Lower lobe of right lung (tissue), 2 donors: Measurements from ENCODE around the gene ELAVL1. TPM values are rescaled to one million over a fixed set of nuclear protein-coding genes. Genes with fewer than 3 reads are reported as not detected.

Experiments used
- ATAC-seq, 2 donors: fragments of 200-7000 bp; cut with Tn5 transposase; one replicate each; pipeline ENCODE4 v1.9.1; 2020 to 2022; ENCODE audit warnings: mild to moderate bottlenecking in 2 of 2, moderate library complexity in 2 of 2
- DNase-seq: peaks from one replicate; pipeline ENCODE4 v3.0.0-alpha.2; 2020
- H3K27ac ChIP-seq: fragments of 200-600 bp; one replicate; pipeline ENCODE4 v1.8.0; 2022
- H3K27me3 ChIP-seq: fragments of 200-600 bp; one replicate; pipeline ENCODE4 v1.8.0; 2022; ENCODE audit warnings: low read depth
- H3K36me3 ChIP-seq: fragments of 200-600 bp; one replicate; pipeline ENCODE4 v1.8.0; 2022; ENCODE audit warnings: mild to moderate bottlenecking
- H3K4me1 ChIP-seq: fragments of 200-600 bp; one replicate; pipeline ENCODE4 v1.8.0; 2022
- H3K4me3 ChIP-seq: fragments of 200-600 bp; one replicate; pipeline ENCODE4 v1.8.0; 2022; ENCODE audit warnings: mild to moderate bottlenecking
- H3K9me3 ChIP-seq: fragments of 200-600 bp; one replicate; pipeline ENCODE4 v1.8.0; 2022
- CTCF ChIP-seq: fragments of 200-600 bp; IDR thresholded peaks from one replicate; pipeline ENCODE4 v1.8.0; 2022; ENCODE audit warnings: antibody characterized with exemption, mild to moderate bottlenecking
- intact Hi-C: fragments of 100-400 bp; cut with DNase I; formaldehyde crosslinking; loops from one replicate; pipeline ENCODE4 v1.11.0; 2022
- total RNA-seq: library from RNA; stranded (reverse); fragmentation: NEBNext Ultra II Directional; extraction: Animal tissue kit (Norgen Biotek cat#: 25700); gene quantifications from one replicate; pipeline ENCODE4 v1.2.1, GENCODE V29; 2021
- donor health status: DM: no; HTN: yes; CAD: no; lungs with severe emphysema.

ELAVL1 gene
- total RNA-seq, 1 donor from 2014 or later: 66.3 TPM

DNA sequence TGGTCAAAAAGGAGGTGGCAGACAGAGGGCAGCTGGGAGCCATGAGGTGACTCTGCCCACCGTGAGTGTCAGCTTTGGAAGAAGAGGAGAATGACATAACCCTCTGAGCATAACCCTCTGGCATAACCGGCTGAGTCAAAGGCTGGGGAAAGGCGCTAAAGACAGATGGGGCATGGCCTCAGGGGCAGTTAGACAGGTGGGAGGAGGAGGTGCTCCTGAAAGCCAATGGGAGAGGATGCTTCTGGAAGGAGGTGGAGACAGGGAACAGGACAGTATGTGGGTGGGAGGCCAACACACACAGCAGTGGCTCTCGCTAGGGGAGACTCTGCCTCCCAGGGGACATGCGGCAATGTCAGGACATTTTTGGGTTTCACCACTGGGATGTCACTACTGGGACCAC, 17.1 kb downstream of the ELAVL1 start:
- intact Hi-C loops: no loop called here
- no peak overlapping the region for H3K4me3 ChIP-seq
- peak; percentile 50 to 78 for ATAC-seq
- no peak for TF ChIP-seq CTCF
- no peak for DNase-seq
- peak overlapping the region; percentile 71 for H3K27ac ChIP-seq
- peaks cover 43% of the 10 kb centered on the region for H3K4me1 ChIP-seq
- no peaks in the 10 kb centered on the region for H3K9me3 ChIP-seq
- peaks cover 75% of the 10 kb centered on the region for H3K36me3 ChIP-seq
- no peaks in the 10 kb centered on the region for H3K27me3 ChIP-seq

DNA sequence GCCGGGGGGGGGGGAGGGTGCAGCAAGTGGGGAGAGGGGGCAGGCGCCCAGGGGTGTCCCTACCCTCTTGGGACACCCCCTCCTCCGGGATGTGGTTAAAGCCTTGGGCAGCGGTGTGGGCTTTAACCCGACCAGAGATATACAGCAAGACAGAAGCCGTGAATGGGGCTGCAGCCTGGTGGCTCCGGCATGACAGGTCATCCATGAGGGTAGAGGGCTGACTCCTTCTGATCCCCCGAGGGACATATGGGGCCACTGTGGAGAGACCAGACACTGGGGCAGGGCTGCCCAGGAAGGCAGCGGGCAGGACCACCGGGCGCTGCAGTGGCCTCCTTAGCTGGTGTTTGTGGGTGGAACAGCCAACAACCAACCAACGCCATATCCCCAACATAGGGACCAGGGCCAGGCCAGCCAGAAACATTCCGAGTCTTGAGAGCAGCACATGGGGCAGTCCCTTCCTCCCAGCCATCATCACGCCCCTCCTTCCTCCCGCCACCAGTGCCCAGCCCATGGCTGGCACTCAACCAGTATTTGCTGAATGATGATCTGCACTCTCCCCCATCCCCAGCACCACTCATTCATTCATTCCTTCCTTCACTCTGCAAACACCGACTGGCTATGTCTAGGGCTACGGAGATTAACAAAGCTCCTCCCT, 18.2 kb downstream of the ELAVL1 start:
- Histone ChIP-seq H3K27me3 (no peaks in the 10 kb centered on the region), H3K4me3 (no peak overlapping the region), H3K4me1 (peaks cover 40% of the 10 kb centered on the region), H3K27ac (no peak overlapping the region), H3K9me3 (no peaks in the 10 kb centered on the region), H3K36me3 (peaks cover 86% of the 10 kb centered on the region)
- no peak for TF ChIP-seq CTCF
- peak; percentile 2 to 5 for ATAC-seq
- no peak for DNase-seq
- intact Hi-C loops: no loop called here

GRCh38 chr19:7986321-7987113, 18.9 kb downstream of the ELAVL1 start:
- TF ChIP-seq CTCF: no peak
- intact Hi-C loops: no loop called here
- ATAC-seq: peak; percentile 37 to 49
- Histone ChIP-seq H3K9me3 (no peaks in the 10 kb centered on the region), H3K27me3 (no peaks in the 10 kb centered on the region), H3K4me1 (peaks cover 40% of the 10 kb centered on the region), H3K27ac (no peak overlapping the region), H3K4me3 (no peak overlapping the region), H3K36me3 (peaks cover 90% of the 10 kb centered on the region)
- peak; percentile 10 for DNase-seq

- no peak for TF ChIP-seq CTCF
- ATAC-seq (no peak), DNase-seq (peak; percentile 13)
- no peak overlapping the region for H3K4me3 ChIP-seq
- no peaks in the 10 kb centered on the region for H3K9me3 ChIP-seq
- intact Hi-C loops: no loop called here
- no peak overlapping the region for H3K27ac ChIP-seq
- peaks cover 86% of the 10 kb centered on the region for H3K36me3 ChIP-seq
- peaks cover 40% of the 10 kb centered on the region for H3K4me1 ChIP-seq
- no peaks in the 10 kb centered on the region for H3K27me3 ChIP-seq
Observed at GRCh38 chr19:7985481-7985911, 19.9 kb downstream of the ELAVL1 start.

- DNase-seq (peak; percentile 30), ATAC-seq (no peak)
- H3K4me1 ChIP-seq: peaks cover 35% of the 10 kb centered on the region
- no peaks in the 10 kb centered on the region for H3K9me3 ChIP-seq
- H3K27me3 ChIP-seq: no peaks in the 10 kb centered on the region
- H3K27ac ChIP-seq: no peak overlapping the region
- intact Hi-C loops: no loop called here
- no peak for TF ChIP-seq CTCF
- peaks cover 86% of the 10 kb centered on the region for H3K36me3 ChIP-seq
- no peak overlapping the region for H3K4me3 ChIP-seq
Observed at GRCh38 chr19:7983995-7984837, 21.2 kb downstream of the ELAVL1 start.
